HG03025 (cell line): ENCODE data around the gene TUBGCP4.
A peak's percentile ranks its signal among the peaks of the same experiment; 100 is the strongest.
"Not testable (repeated sequence)": the region's sequence is repeated elsewhere in the genome, so short reads cannot be mapped to it uniquely, and the experiment has no call there.

Experiments used
- ATAC-seq: cut with Tn5 transposase; IDR thresholded peaks from one replicate; pipeline ENCODE4 v1.9.1; 2021; ENCODE audit warnings: mild to moderate bottlenecking, moderate library complexity; ENCODE audit not compliant: unreplicated experiment, low FRiP score

Gene TUBGCP4

GRCh38 chr15:43370975-43371974 is at the start of gene TUBGCP4, which contains the start of gene ZSCAN29:
Gene TUBGCP4 (plus strand): TSS chr15:43371101. CDS start chr15:43371355, 254 bp downstream.
Gene ZSCAN29 (minus strand): TSS chr15:43371043. CDS start chr15:43369913, 1,130 bp downstream.
- ATAC-seq: peak; percentile 86

GRCh38 chr15:43325039-43325684 is 45.7 kb upstream of the TUBGCP4 start:
- ATAC-seq: no peak

GRCh38 chr15:43329217-43329959 is 41.5 kb upstream of the TUBGCP4 start:
- no peak for ATAC-seq

GRCh38 chr15:43329960-43330779 is 40.7 kb upstream of the TUBGCP4 start, which contains the start of gene LCMT2:
Gene LCMT2 (minus strand): TSS chr15:43330573. CDS start chr15:43330489, 84 bp downstream.
- ATAC-seq: peak; percentile 89

- ATAC-seq: peak; percentile 27
These were observed 40.2 kb upstream of the TUBGCP4 start for GRCh38 chr15:43330780-43331087.

- no peak for ATAC-seq
These were observed 24.6 kb upstream of the TUBGCP4 start for GRCh38 chr15:43346305-43346704.

GRCh38 chr15:43347114-43347513 is 23.8 kb upstream of the TUBGCP4 start:
- ATAC-seq: no peak

- no peak for ATAC-seq
These were observed 18.1 kb upstream of the TUBGCP4 start for GRCh38 chr15:43352693-43353382.

- ATAC-seq: no peak
These were observed 10.1 kb upstream of the TUBGCP4 start for GRCh38 chr15:43360821-43361220.

- no peak for ATAC-seq
These were observed 9.5 kb upstream of the TUBGCP4 start for GRCh38 chr15:43361313-43361903.

- no peak for ATAC-seq
These were observed 459 bp upstream of the TUBGCP4 start for GRCh38 chr15:43370310-43370974.

- ATAC-seq: no peak
These were observed 5.3 kb downstream of the TUBGCP4 start for GRCh38 chr15:43376017-43376705.

- ATAC-seq: no peak
These were observed 7.7 kb downstream of the TUBGCP4 start for GRCh38 chr15:43378601-43379000.

- no peak for ATAC-seq
These were observed 11.4 kb downstream of the TUBGCP4 start for GRCh38 chr15:43382310-43382709.

GRCh38 chr15:43383070-43383469 is 12.2 kb downstream of the TUBGCP4 start:
- no peak for ATAC-seq

GRCh38 chr15:43390723-43391122 is 19.8 kb downstream of the TUBGCP4 start:
- no peak for ATAC-seq

- ATAC-seq: not testable (repeated sequence)
These were observed 22.7 kb downstream of the TUBGCP4 start for GRCh38 chr15:43393592-43393991.

GRCh38 chr15:43402255-43402654 is 31.4 kb downstream of the TUBGCP4 start:
- no peak for ATAC-seq
